Endothelial cell of umbilical vein (primary cell): ENCODE results near the gene BCL6B. TPM values are rescaled to one million over a fixed set of nuclear protein-coding genes. Genes with fewer than 3 reads are reported as not detected.

ENCODE experiments used
- BruUV-seq: library from RNA; stranded (reverse); fragments of 400-500 nt; replicated peaks from 2 replicates; lab custom pipeline; 2021; lab: Mats Ljungman, UMichigan
- CTCF ChIA-PET: fragments of 300-600, 350-600 bp; sonication (Branson Sonifier 250); formaldehyde crosslinking; loops from one replicate; lab custom pipeline; 2021; ENCODE audit warnings: antibody characterized with exemption, inconsistent platforms; lab: Charles Lee
- POLR2A ChIA-PET: fragments of 300-600, 350-600 bp; sonication (Branson Sonifier 250); formaldehyde crosslinking; loops from one replicate; lab custom pipeline; 2021; ENCODE audit warnings: antibody characterized with exemption, inconsistent platforms; lab: Charles Lee
- DNase-seq: peaks from one replicate; pipeline ENCODE4 v3.0.0-alpha.2; 2011; ENCODE audit warnings: low read depth, low spot score
- FAIRE-seq: peaks from 2 replicates; lab custom pipeline; 2011; peaks lifted over from hg19 to GRCh38; lab: Jason Lieb, UNC
- H2AFZ ChIP-seq: 2 replicates; pipeline ENCODE4 v1.6.0; 2012; ENCODE audit warnings: low read depth, low read length, control low read depth, inconsistent platforms
- H3K27ac ChIP-seq: 2 replicates; pipeline ENCODE4 v1.5.1; 2011; ENCODE audit warnings: low read depth, mild to moderate bottlenecking, control low read depth, low read length, moderate library complexity; ENCODE audit not compliant: insufficient read depth
- H3K27me3 ChIP-seq, 2 experiments: 2 replicates each; pipeline versions ENCODE4 v1.6.0 to v1.6.1; 2011; ENCODE audit warnings: low read length in 2 of 2, mixed read lengths in 1 of 2; ENCODE audit not compliant: control insufficient read depth in 2 of 2, insufficient read depth in 2 of 2
- H3K36me3 ChIP-seq, 2 experiments: 2 replicates in 1 of 2; 3 replicates in 1 of 2; pipeline ENCODE4 v1.5.1; 2011; ENCODE audit warnings: low read length in 2 of 2, mild to moderate bottlenecking in 1 of 2, moderate library complexity in 1 of 2; ENCODE audit not compliant: control insufficient read depth in 2 of 2, insufficient read depth in 2 of 2; ENCODE audit errors: extremely low read depth in 1 of 2
- H3K4me1 ChIP-seq: 3 replicates; pipeline ENCODE4 v1.5.1; 2011; ENCODE audit warnings: mild to moderate bottlenecking, low read length; ENCODE audit not compliant: control insufficient read depth, insufficient read depth; ENCODE audit errors: extremely low read depth
- H3K4me2 ChIP-seq: 2 replicates; pipeline ENCODE4 v1.6.1; 2011; ENCODE audit warnings: low read length, control low read depth, mixed read lengths; ENCODE audit not compliant: insufficient read depth
- H3K4me3 ChIP-seq, 3 experiments: fragments of 200-600 bp in 1 of 3; sonication (generic), shearing (Covaris generic) in 1 of 3; replicated peaks in 1 of 3; 2 replicates each; pipeline ENCODE4 v1.5.1; 2011 to 2016; ENCODE audit warnings: control low read depth in 3 of 3, low read length in 3 of 3, mild to moderate bottlenecking in 2 of 3, inconsistent platforms in 1 of 3, low read depth in 1 of 3, moderate library complexity in 1 of 3; ENCODE audit not compliant: insufficient read depth in 1 of 3
- H3K79me2 ChIP-seq: 2 replicates; pipeline ENCODE4 v1.6.0; 2012; ENCODE audit warnings: low read length, inconsistent platforms; ENCODE audit not compliant: control insufficient read depth, insufficient read depth
- H3K9ac ChIP-seq: replicated peaks from 2 replicates; pipeline ENCODE3; 2011; ENCODE audit warnings: low read length, control low read depth; ENCODE audit not compliant: insufficient read depth; ENCODE audit errors: extremely low read depth
- H3K9me1 ChIP-seq: replicated peaks from 3 replicates; pipeline ENCODE4 v1.6.0; 2011; ENCODE audit warnings: mild to moderate bottlenecking, low read length; ENCODE audit not compliant: control insufficient read depth, insufficient read depth; ENCODE audit errors: extremely low read depth
- H3K9me3 ChIP-seq: replicated peaks from 2 replicates; pipeline ENCODE4 v1.5.1; 2012; ENCODE audit warnings: low read length, inconsistent platforms; ENCODE audit not compliant: control insufficient read depth, insufficient read depth
- H4K20me1 ChIP-seq: replicated peaks from 2 replicates; pipeline ENCODE3; 2011; ENCODE audit warnings: mild to moderate bottlenecking, low read length; ENCODE audit not compliant: control insufficient read depth, insufficient read depth; ENCODE audit errors: extremely low read depth
- EZH2 ChIP-seq: IDR thresholded peaks from 2 replicates; pipeline ENCODE4 v1.6.1; 2012; ENCODE audit warnings: borderline replicate concordance, low read depth, mild to moderate bottlenecking, moderate library complexity, low read length, inconsistent platforms; ENCODE audit not compliant: severe bottlenecking
- FOS ChIP-seq: IDR thresholded peaks from 2 replicates; pipeline ENCODE4 v1.6.1; 2011; ENCODE audit warnings: mild to moderate bottlenecking, low read length, moderate library complexity, borderline replicate concordance; ENCODE audit not compliant: insufficient read depth
- GATA2 ChIP-seq: IDR thresholded peaks from 2 replicates; pipeline ENCODE4 v1.7.0; 2011; ENCODE audit warnings: low read depth, mild to moderate bottlenecking, moderate library complexity, mixed read lengths, low read length; ENCODE audit not compliant: insufficient read length, insufficient read depth
- JUN ChIP-seq: IDR thresholded peaks from 2 replicates; pipeline ENCODE4 v1.6.1; 2011; ENCODE audit warnings: borderline replicate concordance, low read depth; ENCODE audit not compliant: insufficient read length, insufficient read depth
- MYC ChIP-seq: IDR thresholded peaks from one replicate; pipeline ENCODE4 v1.6.1; 2011; ENCODE audit warnings: mild to moderate bottlenecking, low read depth, low read length
- POLR2A ChIP-seq: IDR thresholded peaks from 2 replicates; pipeline ENCODE4 v1.6.1; 2012; ENCODE audit warnings: low read depth, mild to moderate bottlenecking, control low read depth, low read length
- POLR2AphosphoS5 ChIP-seq: IDR thresholded peaks from 2 replicates; pipeline ENCODE4 v1.6.1; 2012; ENCODE audit warnings: low read depth, mild to moderate bottlenecking, control low read depth, low read length, moderate library complexity; ENCODE audit not compliant: insufficient read depth
- dilution Hi-C: fragments of 300-500 bp; cut with MboI; formaldehyde crosslinking; loops from one replicate; pipeline ENCODE4 v1.15.0; 2019; ENCODE audit warnings: low sequenced_read_pairs; ENCODE audit not compliant: extremely low pct_ligation_motif_present
- intact Hi-C: fragments of 100-400 bp; cut with micrococcal nuclease; formaldehyde crosslinking; loops from one replicate; pipeline ENCODE4 v1.10.0; 2022
- polyA plus RNA-seq, 4 experiments: library from polyadenylated mRNA; depleted of rRNA in 3 of 4; stranded (reverse) in 3 of 4; unstranded in 1 of 4; fragments of >200 nt; gene quantifications; 2 replicates each; pipeline versions ENCODE4 v1.2.1 to v1.2.3, GENCODE V29; 2011 to 2012; ENCODE audit warnings: missing spikeins in 1 of 4
- total RNA-seq: library from RNA; stranded (reverse); gene quantifications from 2 replicates; pipeline ENCODE4 v1.2.3, GENCODE V29; 2021
- TF ChIP-seq, protein P1 (sequence below), 2 donors: IDR thresholded peaks; 1 replicate in 1 of 2; 2 replicates in 1 of 2; pipeline ENCODE4 v1.5.1; 2011; ENCODE audit warnings: low read length in 2 of 2, mild to moderate bottlenecking in 2 of 2, moderate library complexity in 2 of 2, control low read depth in 1 of 2, inconsistent platforms in 1 of 2, low read depth in 1 of 2; ENCODE audit not compliant: insufficient read depth in 1 of 2; ENCODE audit errors: extremely low read depth in 1 of 2
- TF ChIP-seq, protein P2 (sequence below): IDR thresholded peaks from 2 replicates; pipeline ENCODE4 v1.6.1; 2011; ENCODE audit not compliant: insufficient read depth, insufficient read length

Gene BCL6B
- total and polyA plus RNA-seq, 2 donors (not counting 3 experiments of a cell fraction or from before 2014, with no cell fraction given): 93.5 to 160 TPM

DNA sequence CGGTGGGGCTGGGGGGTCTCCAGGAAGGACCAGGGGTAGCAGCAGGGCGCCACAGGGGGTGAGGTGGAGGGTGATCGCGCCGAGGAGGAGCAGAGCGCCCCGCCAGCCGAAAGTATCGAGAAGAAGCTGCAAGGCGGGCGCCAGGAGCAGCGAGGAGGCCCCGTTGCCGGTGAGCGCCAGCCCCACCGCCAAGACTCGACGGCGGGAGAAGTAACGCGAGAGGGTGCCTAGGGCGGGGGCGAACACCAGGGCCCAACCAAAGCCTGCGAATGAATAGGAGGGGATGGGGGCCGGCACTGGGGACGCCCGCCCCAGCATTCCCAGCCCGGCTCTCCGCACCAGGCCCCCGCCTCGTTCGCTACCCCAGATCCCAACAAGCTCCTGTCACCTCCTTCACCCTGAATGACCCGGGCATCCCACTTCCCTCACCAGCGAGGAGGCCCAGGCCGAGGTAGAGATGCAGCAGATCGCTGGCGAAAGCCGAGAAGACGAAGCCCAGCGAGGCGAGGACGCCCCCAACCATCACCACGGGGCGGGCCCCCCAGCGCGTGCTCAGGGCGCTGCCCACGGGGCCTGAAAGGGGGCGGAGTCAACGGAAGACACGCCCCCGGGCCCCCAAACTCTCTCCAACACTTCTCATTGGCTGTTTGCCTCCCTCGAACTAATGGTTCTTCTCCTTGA is 19.8 kb downstream of the BCL6B start:
- Histone ChIP-seq H3K4me3 (peak overlapping the region in 2 of 3 experiments; percentile 5 to 35), H3K9me1 (no peaks in the 10 kb centered on the region), H2AFZ (peak overlapping the region; percentile 92), H3K36me3 (no peaks in the 10 kb centered on the region), H4K20me1 (no peaks in the 10 kb centered on the region), H3K27ac (no peak overlapping the region), H3K4me1 (peaks cover 30% of the 10 kb centered on the region), H3K9ac (no peak overlapping the region), H3K4me2 (peak overlapping the region; percentile 40), H3K9me3 (no peaks in the 10 kb centered on the region), H3K79me2 (no peaks in the 10 kb centered on the region), H3K27me3 (no peaks in the 10 kb centered on the region)
- TF ChIP-seq MYC: no peak
- TF ChIP-seq, protein P1, sequence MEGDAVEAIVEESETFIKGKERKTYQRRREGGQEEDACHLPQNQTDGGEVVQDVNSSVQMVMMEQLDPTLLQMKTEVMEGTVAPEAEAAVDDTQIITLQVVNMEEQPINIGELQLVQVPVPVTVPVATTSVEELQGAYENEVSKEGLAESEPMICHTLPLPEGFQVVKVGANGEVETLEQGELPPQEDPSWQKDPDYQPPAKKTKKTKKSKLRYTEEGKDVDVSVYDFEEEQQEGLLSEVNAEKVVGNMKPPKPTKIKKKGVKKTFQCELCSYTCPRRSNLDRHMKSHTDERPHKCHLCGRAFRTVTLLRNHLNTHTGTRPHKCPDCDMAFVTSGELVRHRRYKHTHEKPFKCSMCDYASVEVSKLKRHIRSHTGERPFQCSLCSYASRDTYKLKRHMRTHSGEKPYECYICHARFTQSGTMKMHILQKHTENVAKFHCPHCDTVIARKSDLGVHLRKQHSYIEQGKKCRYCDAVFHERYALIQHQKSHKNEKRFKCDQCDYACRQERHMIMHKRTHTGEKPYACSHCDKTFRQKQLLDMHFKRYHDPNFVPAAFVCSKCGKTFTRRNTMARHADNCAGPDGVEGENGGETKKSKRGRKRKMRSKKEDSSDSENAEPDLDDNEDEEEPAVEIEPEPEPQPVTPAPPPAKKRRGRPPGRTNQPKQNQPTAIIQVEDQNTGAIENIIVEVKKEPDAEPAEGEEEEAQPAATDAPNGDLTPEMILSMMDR (IDR thresholded peaks at IDR 0.05; ENCODE audit: extremely low read depth in 1 of 2, insufficient read depth in 1 of 2, low read depth in 1 of 2, low read length in 2 of 2): no peak
- no peak for TF ChIP-seq EZH2
- no peak for TF ChIP-seq POLR2AphosphoS5
- TF ChIP-seq GATA2: no peak
- TF ChIP-seq JUN: no peak
- TF ChIP-seq, protein P2, sequence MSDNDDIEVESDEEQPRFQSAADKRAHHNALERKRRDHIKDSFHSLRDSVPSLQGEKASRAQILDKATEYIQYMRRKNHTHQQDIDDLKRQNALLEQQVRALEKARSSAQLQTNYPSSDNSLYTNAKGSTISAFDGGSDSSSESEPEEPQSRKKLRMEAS: no peak
- no peak for TF ChIP-seq FOS
- no peak for TF ChIP-seq POLR2A
- POLR2A ChIA-PET: no interaction called here
- FAIRE-seq (no peak), DNase-seq (no peak)
- no TSS peak for BruUV-seq
- dilution Hi-C loops: no loop called here
- CTCF ChIA-PET: interaction anchor here (0.6 kb wide), 2 partner anchors 94 to 175 kb away, joined by 3 read pairs; no protein-coding TSS in a partner anchor
- intact Hi-C loops: no loop called here
